ENCODE data around the gene DNAH2. TPM values are rescaled to one million over a fixed set of nuclear protein-coding genes. Genes with fewer than 3 reads are reported as not detected.

DNAH2 gene
- total RNA-seq, 4 donors from 2014 or later: 0.08 to 0.31 TPM; not detected in 2

DNA sequence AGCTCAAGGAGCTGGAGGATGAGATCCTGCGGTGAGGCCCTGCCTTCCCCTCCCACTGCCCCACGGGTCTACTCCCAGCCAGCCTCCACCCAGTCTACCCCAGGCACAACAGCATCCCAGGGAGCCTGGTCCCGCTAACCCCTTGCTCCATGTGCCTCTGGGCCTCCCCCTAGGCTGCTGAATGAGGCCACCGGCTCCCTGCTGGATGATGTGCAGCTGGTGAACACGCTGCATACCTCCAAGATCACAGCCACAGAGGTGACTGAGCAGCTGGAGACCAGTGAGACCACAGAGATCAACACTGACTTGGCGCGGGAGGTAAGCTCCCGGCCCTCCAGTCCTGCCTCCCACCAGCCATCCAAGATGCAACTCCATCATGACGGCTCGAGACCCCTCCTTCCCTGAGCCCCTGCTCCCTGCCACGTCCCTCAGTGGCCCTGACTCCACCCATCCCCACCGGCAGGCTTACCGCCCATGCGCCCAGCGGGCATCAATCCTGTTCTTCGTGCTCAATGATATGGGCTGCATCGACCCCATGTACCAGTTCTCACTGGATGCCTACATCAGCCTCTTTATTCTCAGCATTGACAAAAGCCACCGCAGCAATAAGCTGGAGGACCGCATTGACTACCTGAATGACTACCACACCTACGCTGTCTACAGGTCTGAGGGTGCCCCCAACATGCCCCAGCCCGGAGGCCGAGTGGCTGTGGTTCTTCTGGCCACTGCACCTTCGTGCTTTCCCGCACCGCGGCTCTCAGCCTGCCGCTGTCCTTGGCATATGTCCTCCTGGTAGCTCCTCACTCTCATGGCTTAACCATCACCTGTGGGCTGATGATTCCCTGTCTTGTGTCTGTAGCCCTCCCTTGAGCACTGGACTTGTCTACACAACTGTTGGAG is 101.5 kb downstream of the DNAH2 start:
- Histone ChIP-seq H3K27ac (no peak overlapping the region), H3K27me3 (peaks cover 8% of the 10 kb centered on the region), H3K4me1 (no peaks in the 10 kb centered on the region), H3K4me3 (no peak overlapping the region), H3K9me3 (no peaks in the 10 kb centered on the region), H3K36me3 (no peaks in the 10 kb centered on the region)
- whole genome bisulfite sequencing, 2 donors (ENCODE audit: low coverage in 1 of 2): 70 to 90% methylated on average over 10 to 15 of the region's 27 CpGs
- no peak for TF ChIP-seq POLR2A (IDR thresholded peaks at IDR 0.05)
- no peak for TF ChIP-seq EP300 (IDR thresholded peaks at IDR 0.05)
- ATAC-seq: no peak

DNA sequence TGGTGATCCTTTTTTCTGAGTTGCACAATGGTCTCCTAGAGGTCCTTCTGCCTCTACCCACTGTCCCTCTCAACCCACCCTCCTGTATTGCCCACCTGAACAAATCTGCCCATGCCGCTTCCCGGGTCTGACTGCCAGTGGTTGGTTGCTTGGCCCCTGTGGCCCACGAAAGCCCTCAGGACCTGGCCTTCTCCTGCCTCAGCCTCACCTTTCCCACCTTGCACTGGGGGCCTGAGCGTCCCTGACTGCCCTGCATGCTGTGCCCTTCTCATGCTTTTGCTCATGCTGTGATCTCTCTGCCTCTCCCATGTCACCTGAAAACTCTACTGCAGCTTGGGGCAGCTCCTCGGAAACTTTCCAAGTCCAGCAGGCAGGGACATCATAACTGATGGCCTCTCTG is 102.7 kb downstream of the DNAH2 start:
- Histone ChIP-seq H3K9me3 (no peaks in the 10 kb centered on the region), H3K4me1 (peaks cover 0 to 2% (median 0%) of the 10 kb centered on the region in 3 donors), H3K36me3 (no peaks in the 10 kb centered on the region), H3K27me3 (no peaks in the 10 kb centered on the region), H3K4me3 (no peak overlapping the region), H3K27ac (no peak overlapping the region)
- ATAC-seq: no peak
- TF ChIP-seq POLR2A (IDR thresholded peaks at IDR 0.05): no peak
- no peak for TF ChIP-seq POLR2AphosphoS5 (IDR thresholded peaks at IDR 0.05)
- TF ChIP-seq, protein P1, sequence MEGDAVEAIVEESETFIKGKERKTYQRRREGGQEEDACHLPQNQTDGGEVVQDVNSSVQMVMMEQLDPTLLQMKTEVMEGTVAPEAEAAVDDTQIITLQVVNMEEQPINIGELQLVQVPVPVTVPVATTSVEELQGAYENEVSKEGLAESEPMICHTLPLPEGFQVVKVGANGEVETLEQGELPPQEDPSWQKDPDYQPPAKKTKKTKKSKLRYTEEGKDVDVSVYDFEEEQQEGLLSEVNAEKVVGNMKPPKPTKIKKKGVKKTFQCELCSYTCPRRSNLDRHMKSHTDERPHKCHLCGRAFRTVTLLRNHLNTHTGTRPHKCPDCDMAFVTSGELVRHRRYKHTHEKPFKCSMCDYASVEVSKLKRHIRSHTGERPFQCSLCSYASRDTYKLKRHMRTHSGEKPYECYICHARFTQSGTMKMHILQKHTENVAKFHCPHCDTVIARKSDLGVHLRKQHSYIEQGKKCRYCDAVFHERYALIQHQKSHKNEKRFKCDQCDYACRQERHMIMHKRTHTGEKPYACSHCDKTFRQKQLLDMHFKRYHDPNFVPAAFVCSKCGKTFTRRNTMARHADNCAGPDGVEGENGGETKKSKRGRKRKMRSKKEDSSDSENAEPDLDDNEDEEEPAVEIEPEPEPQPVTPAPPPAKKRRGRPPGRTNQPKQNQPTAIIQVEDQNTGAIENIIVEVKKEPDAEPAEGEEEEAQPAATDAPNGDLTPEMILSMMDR (IDR thresholded peaks at IDR 0.05): no peak
- TF ChIP-seq EP300 (IDR thresholded peaks at IDR 0.05): no peak
- 67 to 78% methylated on average over 3 to 5 of the region's 5 CpGs for WGBS, 2 donors (ENCODE audit: low coverage in 1 of 2)

DNA sequence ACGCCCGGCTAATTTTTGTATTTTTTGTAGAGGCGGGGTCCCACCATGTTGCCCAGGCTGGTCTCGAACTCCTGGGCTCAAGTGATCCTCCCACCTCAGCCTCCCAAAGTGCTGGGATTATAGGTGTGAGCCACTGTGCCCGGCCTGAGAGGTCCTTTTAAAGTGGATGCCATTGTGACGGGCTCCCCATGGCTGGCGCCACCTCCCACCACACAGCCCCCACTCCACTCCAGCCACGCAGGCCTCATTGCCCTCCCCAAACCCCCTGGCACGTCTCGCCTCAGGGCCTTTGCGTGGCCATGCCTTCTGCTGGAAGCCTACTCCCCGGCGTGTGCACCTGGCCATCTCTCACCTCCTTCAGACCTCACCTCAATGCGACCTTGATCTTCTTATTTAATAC is 104.6 kb downstream of the DNAH2 start:
- ATAC-seq: no peak
- 60% methylated on average over 6 to 10 of the region's 14 CpGs for WGBS, 2 donors (ENCODE audit: low coverage in 1 of 2)
- Histone ChIP-seq H3K4me1 (peaks cover 0 to 12% (median 0%) of the 10 kb centered on the region in 3 donors), H3K4me3 (no peak overlapping the region), H3K27ac (no peak overlapping the region), H3K36me3 (no peaks in the 10 kb centered on the region), H3K9me3 (no peaks in the 10 kb centered on the region), H3K27me3 (no peaks in the 10 kb centered on the region)
- TF ChIP-seq, protein P1 (IDR thresholded peaks at IDR 0.05): no peak
- TF ChIP-seq POLR2AphosphoS5 (IDR thresholded peaks at IDR 0.05) (no peak), POLR2A (IDR thresholded peaks at IDR 0.05) (no peak), EP300 (IDR thresholded peaks at IDR 0.05) (no peak)

DNA sequence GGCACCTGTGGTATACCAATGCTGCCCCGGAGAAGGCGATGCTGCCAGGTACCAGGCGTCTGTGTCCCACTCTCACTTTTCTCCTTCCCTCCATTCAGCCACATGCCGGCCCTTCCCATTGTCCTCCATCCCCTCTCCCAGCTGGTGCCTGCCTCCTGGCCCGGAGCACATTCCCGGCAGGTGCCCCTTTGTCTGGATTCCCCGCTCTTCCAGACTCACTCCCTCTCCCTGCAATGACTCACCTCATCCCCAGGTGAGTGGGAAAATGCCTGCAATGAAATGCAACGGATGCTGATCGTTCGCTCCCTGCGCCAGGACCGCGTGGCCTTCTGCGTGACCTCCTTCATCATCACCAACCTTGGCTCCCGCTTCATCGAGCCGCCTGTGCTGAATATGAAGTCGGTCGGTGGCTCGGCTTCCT is 106.0 kb downstream of the DNAH2 start:
- H3K27ac ChIP-seq: no peak overlapping the region
- H3K9me3 ChIP-seq: no peaks in the 10 kb centered on the region
- TF ChIP-seq POLR2A (IDR thresholded peaks at IDR 0.05) (no peak), POLR2AphosphoS5 (IDR thresholded peaks at IDR 0.05) (no peak), EP300 (IDR thresholded peaks at IDR 0.05) (no peak)
- TF ChIP-seq, protein P1 (IDR thresholded peaks at IDR 0.05): no peak
- H3K4me1 ChIP-seq: peaks cover 0 to 12% (median 0%) of the 10 kb centered on the region in 3 donors
- no peaks in the 10 kb centered on the region for H3K27me3 ChIP-seq
- WGBS, 2 donors (ENCODE audit: low coverage in 1 of 2): 76 to 83% methylated on average over 15 to 20 of the region's 20 CpGs
- no peak for ATAC-seq
- H3K4me3 ChIP-seq: no peak overlapping the region
- H3K36me3 ChIP-seq: no peaks in the 10 kb centered on the region

DNA sequence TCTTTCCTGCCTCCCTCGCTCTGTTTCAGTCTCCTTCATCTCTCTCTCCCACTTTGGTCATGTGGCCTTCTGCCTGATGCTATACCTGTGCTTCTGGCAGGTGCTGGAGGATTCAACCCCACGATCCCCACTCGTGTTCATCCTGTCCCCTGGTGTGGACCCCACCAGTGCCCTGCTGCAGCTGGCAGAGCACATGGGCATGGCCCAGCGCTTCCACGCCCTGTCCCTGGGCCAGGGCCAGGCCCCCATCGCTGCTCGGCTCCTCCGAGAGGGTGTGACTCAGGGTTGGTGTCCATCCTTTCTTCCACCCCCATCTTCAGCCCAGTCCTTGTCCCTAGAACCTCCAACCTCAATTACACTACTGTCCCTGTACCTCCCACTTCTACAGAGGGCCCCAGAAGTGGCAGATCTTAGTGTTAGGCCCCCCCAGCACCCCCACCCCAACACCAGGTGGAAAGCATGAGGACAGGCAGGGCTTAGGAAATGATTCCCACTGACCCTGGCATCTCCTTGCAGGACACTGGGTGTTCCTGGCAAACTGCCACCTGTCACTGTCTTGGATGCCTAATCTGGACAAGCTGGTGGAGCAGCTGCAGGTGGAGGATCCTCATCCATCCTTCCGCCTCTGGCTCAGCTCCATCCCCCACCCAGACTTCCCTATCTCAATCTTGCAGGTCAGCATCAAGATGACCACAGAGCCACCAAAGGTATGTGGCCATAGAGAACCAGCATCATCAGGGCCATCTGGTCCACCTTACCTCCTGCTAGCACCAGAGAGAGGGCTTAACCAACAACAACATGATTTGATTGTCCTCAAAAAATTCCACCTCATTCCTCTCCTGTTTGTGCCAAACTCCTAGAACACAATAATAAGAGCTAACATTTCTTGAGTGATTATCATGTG is 106.7 kb downstream of the DNAH2 start:
- TF ChIP-seq POLR2A (IDR thresholded peaks at IDR 0.05): no peak
- no peak for TF ChIP-seq POLR2AphosphoS5 (IDR thresholded peaks at IDR 0.05)
- TF ChIP-seq, protein P1 (IDR thresholded peaks at IDR 0.05): no peak
- TF ChIP-seq EP300 (IDR thresholded peaks at IDR 0.05): no peak
- peaks cover 0 to 12% (median 0%) of the 10 kb centered on the region in 3 donors for H3K4me1 ChIP-seq
- no peaks in the 10 kb centered on the region for H3K9me3 ChIP-seq
- WGBS, 2 donors (ENCODE audit: low coverage in 1 of 2): 75 to 76% methylated on average over 2 to 5 of the region's 9 CpGs
- H3K27me3 ChIP-seq: no peaks in the 10 kb centered on the region
- no peak for ATAC-seq
- H3K4me3 ChIP-seq: no peak overlapping the region
- no peak overlapping the region for H3K27ac ChIP-seq
- no peaks in the 10 kb centered on the region for H3K36me3 ChIP-seq
